Effector memory CD8-positive, alpha-beta T cell (primary cell): ENCODE data around the gene FAM83E.
A peak's percentile ranks its signal among the peaks of the same experiment; 100 is the strongest.

ENCODE experiments used
- ATAC-seq: fragments of 150-1000 bp; cut with Tn5 transposase; replicated peaks from 2 replicates; pipeline ENCODE4 v1.10.0; 2021; ENCODE audit warnings: mild to moderate bottlenecking, moderate library complexity
- DNase-seq, 3 experiments: peaks; one replicate each; pipeline ENCODE4 v3.0.0; 2021
- H3K27ac Mint-ChIP-seq, 2 donors: one replicate each; pipeline ENCODE4 v1.8.0; 2022; ENCODE audit warnings: mild to moderate bottlenecking in 2 of 2, mixed read lengths in 2 of 2, moderate library complexity in 2 of 2
- H3K27me3 Mint-ChIP-seq, 2 donors: one replicate each; pipeline ENCODE4 v1.8.0; 2022; ENCODE audit warnings: mixed read lengths in 2 of 2
- H3K36me3 Mint-ChIP-seq: one replicate; pipeline ENCODE4 v1.8.0; 2022; ENCODE audit warnings: mild to moderate bottlenecking, moderate library complexity, mixed read lengths; ENCODE audit not compliant: insufficient read depth
- H3K4me1 Mint-ChIP-seq, 2 donors: one replicate each; pipeline ENCODE4 v1.8.0; 2022; ENCODE audit warnings: low read depth in 2 of 2, mixed read lengths in 2 of 2
- H3K4me3 Mint-ChIP-seq, 2 donors: one replicate each; pipeline ENCODE4 v1.8.0; 2022; ENCODE audit warnings: mild to moderate bottlenecking in 2 of 2, mixed read lengths in 2 of 2, moderate library complexity in 2 of 2
- H3K9me3 Mint-ChIP-seq, 2 donors: one replicate each; pipeline ENCODE4 v1.8.0; 2022; ENCODE audit warnings: mixed read lengths in 2 of 2

FAM83E gene

DNA sequence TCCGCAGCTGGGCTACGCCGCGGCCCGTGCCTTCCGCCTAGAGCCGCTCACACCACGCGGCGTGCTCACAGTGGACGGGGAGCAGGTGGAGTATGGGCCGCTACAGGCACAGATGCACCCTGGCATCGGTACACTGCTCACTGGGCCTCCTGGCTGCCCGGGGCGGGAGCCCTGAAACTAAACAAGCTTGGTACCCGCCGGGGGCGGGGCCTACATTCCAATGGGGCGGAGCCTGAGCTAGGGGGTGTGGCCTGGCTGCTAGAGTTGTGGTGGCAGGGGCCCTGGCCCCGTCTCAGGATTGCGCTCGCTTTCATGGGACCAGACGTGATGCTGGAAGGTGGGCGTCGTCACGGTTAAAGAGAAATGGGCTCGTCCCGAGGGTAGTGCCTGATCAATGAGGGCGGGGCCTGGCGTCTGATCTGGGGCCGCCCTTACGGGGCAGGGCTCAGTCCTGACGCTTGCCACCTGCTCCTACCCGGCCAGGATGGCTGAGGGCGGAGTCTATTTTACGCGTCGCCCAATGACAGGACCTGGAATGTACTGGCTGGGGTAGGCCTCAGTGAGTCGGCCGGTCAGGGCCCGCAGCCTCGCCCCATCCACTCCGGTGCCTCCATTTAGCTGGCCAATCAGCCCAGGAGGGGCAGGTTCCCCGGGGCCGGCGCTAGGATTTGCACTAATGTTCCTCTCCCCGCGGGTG, 14.9 kb upstream of the FAM83E start:
- H3K36me3 Mint-ChIP-seq: peaks cover 52% of the 10 kb centered on the region
- no peaks in the 10 kb centered on the region for H3K9me3 Mint-ChIP-seq
- ATAC-seq: no peak
- no peak for DNase-seq
- H3K27ac Mint-ChIP-seq: peak overlapping the region in 1 of 2 donors; percentile 38
- H3K27me3 Mint-ChIP-seq: no peaks in the 10 kb centered on the region
- no peak overlapping the region for H3K4me3 Mint-ChIP-seq
- H3K4me1 Mint-ChIP-seq: peaks cover 20 to 32% of the 10 kb centered on the region in 2 donors

DNA sequence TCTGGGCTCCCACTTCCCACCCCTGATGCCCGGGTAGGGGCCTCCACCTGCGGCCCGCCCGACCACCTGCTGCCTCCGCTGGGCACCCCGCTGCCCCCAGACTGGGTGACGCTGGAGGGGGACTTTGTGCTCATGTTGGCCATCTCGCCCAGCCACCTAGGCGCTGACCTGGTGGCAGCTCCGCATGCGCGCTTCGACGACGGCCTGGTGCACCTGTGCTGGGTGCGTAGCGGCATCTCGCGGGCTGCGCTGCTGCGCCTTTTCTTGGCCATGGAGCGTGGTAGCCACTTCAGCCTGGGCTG, 14.4 kb upstream of the FAM83E start:
- Mint-ChIP-seq H3K36me3 (peaks cover 51% of the 10 kb centered on the region), H3K27ac (peak overlapping the region in 1 of 2 donors; percentile 38), H3K4me3 (no peak overlapping the region), H3K9me3 (no peaks in the 10 kb centered on the region), H3K27me3 (no peaks in the 10 kb centered on the region), H3K4me1 (peaks cover 20 to 31% of the 10 kb centered on the region in 2 donors)
- DNase-seq (no peak), ATAC-seq (no peak)

DNA sequence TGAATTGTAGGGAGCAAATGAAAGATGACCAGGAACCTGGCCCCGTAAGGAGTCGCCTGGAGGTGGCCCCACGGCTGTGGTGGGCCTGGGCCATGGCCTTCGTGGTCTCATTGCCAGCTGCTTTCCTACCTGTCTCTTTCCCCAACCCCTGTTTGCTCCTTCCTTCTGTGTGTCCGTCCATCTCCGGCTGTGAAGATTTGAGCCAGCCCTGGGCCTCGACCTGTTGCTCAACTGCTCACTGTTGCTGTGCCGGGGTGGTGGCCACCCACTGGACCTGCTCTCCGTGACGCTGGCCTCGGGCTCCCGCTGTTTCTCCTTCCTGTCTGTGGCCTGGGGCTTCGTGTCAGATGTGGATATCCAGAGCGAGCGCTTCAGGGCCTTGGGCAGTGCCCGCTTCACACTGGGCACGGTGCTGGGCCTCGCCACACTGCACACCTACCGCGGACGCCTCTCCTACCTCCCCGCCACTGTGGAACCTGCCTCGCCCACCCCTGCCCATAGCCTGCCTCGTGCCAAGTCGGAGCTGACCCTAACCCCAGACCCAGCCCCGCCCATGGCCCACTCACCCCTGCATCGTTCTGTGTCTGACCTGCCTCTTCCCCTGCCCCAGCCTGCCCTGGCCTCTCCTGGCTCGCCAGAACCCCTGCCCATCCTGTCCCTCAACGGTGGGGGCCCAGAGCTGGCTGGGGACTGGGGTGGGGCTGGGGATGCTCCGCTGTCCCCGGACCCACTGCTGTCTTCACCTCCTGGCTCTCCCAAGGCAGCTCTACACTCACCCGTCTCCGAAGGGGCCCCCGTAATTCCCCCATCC, 13.8 kb upstream of the FAM83E start:
- Mint-ChIP-seq H3K36me3 (peaks cover 57% of the 10 kb centered on the region), H3K27ac (peak overlapping the region in 1 of 2 donors; percentile 32)

DNA sequence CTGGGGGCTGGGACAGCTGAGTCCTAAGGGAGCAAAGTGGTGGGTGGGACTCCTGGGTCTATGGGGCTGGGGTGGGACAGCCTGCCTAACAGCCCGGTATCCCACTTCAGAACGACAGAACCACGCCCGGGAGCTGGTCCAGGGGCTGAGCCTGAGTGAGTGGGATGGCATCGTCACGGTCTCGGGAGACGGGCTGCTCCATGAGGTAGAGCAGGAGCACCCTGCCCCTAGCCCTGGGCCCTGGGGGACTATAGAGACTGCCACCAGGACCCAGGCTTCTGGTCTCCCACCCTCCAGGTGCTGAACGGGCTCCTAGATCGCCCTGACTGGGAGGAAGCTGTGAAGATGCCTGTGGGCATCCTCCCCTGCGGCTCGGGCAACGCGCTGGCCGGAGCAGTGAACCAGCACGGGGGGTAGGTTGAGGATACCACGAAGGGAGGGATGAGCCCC, 13.0 kb upstream of the FAM83E start:
- no peak for DNase-seq
- peaks cover 27 to 36% of the 10 kb centered on the region in 2 donors for H3K4me1 Mint-ChIP-seq
- peaks cover 51% of the 10 kb centered on the region for H3K36me3 Mint-ChIP-seq
- no peaks in the 10 kb centered on the region for H3K27me3 Mint-ChIP-seq
- ATAC-seq: no peak
- no peaks in the 10 kb centered on the region for H3K9me3 Mint-ChIP-seq
- H3K4me3 Mint-ChIP-seq: no peak overlapping the region
- peak overlapping the region in 1 of 2 donors; percentile 80 for H3K27ac Mint-ChIP-seq

More for the DNA sequence above, 13.8 kb upstream of the FAM83E start:
- no peaks in the 10 kb centered on the region for H3K27me3 Mint-ChIP-seq
- no peak overlapping the region for H3K4me3 Mint-ChIP-seq
- ATAC-seq (no peak), DNase-seq (no peak)
- H3K9me3 Mint-ChIP-seq: no peaks in the 10 kb centered on the region
- peaks cover 22 to 33% of the 10 kb centered on the region in 2 donors for H3K4me1 Mint-ChIP-seq

DNA sequence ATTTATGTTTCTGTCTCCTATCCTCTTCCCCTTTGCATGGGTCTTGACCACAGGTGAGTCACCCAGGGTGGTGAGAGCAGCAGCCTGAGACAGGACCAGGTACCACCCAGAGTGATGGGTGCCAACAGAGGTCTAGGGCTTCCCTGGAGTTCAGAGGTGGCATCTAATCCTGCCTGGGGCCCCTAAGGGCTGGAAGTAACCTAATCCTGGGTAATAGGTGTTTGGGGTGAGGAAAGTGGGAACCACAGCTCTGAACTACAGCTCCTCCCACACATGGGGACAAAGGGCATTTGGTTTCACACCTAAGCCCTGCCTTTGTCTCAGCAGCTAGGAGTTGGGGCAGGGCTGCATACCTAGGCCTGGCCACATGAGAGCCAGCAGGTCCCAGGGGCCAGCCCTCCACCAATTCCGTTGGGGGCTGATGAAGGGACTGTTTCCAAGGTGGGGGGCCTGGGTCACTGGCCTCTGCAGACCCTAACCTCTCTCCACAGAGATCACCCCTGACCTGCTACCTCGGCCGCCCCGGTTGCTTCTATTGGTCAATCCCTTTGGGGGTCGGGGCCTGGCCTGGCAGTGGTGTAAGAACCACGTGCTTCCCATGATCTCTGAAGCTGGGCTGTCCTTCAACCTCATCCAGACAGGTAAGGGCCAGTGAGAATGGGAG, 12.5 kb upstream of the FAM83E start:
- peak; percentile 67 for ATAC-seq
- peak in 1 of 3 experiments; percentile 34 for DNase-seq
- peak overlapping the region; percentile 22 to 34 for H3K4me3 Mint-ChIP-seq
- no peaks in the 10 kb centered on the region for H3K27me3 Mint-ChIP-seq
- no peaks in the 10 kb centered on the region for H3K9me3 Mint-ChIP-seq
- peak overlapping the region in 1 of 2 donors; percentile 80 for H3K27ac Mint-ChIP-seq
- peaks cover 46% of the 10 kb centered on the region for H3K36me3 Mint-ChIP-seq
- H3K4me1 Mint-ChIP-seq: peaks cover 30 to 36% of the 10 kb centered on the region in 2 donors

DNA sequence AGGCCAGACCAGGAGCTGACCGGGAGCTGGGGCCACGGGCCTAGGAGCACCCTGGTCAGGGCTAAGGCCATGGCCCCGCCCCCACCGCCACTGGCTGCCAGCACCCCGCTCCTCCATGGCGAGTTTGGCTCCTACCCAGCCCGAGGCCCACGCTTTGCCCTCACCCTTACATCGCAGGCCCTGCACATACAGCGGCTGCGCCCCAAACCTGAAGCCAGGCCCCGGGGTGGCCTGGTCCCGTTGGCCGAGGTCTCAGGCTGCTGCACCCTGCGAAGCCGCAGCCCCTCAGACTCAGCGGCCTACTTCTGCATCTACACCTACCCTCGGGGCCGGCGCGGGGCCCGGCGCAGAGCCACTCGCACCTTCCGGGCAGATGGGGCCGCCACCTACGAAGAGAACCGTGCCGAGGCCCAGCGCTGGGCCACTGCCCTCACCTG, 11.0 kb upstream of the FAM83E start:
- Mint-ChIP-seq H3K27me3 (no peaks in the 10 kb centered on the region), H3K36me3 (peaks cover 41% of the 10 kb centered on the region), H3K9me3 (no peaks in the 10 kb centered on the region), H3K4me3 (no peak overlapping the region), H3K4me1 (peaks cover 31 to 36% of the 10 kb centered on the region in 2 donors), H3K27ac (peak overlapping the region in 1 of 2 donors; percentile 91)
- no peak for DNase-seq
- no peak for ATAC-seq

DNA sequence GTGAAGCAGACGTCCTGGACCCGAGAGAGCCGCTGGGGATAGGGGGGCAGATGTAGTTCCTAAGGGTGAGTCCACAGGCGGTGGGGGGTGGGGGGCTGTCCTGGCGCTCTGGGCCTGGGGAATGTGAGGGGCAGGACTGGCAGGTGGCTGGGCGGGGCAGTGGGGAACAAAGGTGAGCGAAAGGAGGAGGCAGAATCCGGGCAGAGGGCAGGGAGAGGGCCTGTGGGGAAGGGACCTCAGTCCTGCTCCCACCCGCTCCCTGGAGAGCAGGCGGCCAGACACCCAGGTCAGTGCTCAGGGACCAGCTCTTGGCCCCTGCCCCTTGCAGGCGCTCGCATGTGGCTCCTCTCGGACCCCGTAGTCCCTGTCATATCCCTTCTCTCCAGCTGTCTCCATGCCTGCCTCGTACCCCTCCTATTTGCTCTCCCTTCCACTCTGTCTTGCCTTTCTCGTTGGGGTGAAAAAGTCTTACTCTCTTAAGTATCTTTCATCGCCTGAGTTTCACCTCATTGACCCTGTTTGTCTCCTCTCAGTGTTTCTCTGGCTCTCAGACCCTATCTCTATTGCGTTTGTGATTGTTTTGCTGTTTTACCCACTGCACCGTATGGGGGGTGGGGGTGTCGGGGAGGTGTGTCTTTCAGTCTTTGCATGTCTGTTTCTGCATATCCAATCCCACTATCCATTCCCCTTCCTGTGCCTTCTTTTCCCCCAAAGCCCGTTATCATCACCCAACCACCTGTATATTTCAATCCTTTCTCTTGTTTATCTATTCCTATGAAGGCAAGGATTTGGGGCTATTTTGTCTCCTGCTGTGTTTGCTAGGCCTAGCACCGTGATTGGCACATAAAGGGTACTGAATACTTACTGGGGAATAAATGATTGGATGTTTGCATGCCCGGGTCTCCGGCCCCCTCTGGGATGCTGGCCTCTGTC, 10.2 kb upstream of the FAM83E start:
- Mint-ChIP-seq H3K27ac (peak overlapping the region; percentile 91 to 98), H3K4me1 (peaks cover 31 to 36% of the 10 kb centered on the region in 2 donors), H3K9me3 (no peaks in the 10 kb centered on the region), H3K4me3 (peak overlapping the region; percentile 3 to 85), H3K27me3 (no peaks in the 10 kb centered on the region), H3K36me3 (peaks cover 39% of the 10 kb centered on the region)
- no peak for ATAC-seq
- no peak for DNase-seq

DNA sequence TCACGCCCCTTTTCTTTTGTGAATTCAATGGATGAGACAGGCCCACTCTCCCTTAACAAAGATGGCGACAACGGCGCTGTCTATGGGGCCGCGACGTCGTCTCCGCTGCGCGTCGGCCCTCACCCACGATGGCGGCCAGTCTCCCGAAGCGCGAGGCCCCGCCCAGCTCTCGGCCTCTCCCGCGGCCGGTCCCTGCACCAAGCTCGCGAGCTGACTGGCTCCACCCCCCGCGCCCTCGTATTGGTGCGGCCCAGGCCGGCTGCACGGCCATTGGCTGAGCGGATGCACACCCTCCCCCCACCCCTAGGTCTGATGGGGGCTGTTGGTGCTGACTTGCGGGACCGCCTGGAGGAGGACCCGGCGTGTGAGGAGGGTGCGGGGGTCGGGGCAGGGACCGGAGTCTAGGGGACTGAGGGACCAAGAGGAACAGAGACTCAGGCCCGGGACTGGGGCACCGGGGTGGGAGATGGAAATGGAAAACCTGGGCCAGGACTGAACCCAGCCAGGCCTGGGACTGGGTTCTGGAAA, 9.3 kb upstream of the FAM83E start:
- DNase-seq (peak; percentile 83 to 91 (median 89)), ATAC-seq (peak; percentile 61)
- peak overlapping the region; percentile 91 to 98 for H3K27ac Mint-ChIP-seq
- peaks cover 38 to 44% of the 10 kb centered on the region in 2 donors for H3K4me1 Mint-ChIP-seq
- H3K36me3 Mint-ChIP-seq: peaks cover 36% of the 10 kb centered on the region
- H3K27me3 Mint-ChIP-seq: no peaks in the 10 kb centered on the region
- peak overlapping the region; percentile 85 to 89 for H3K4me3 Mint-ChIP-seq
- H3K9me3 Mint-ChIP-seq: no peaks in the 10 kb centered on the region

DNA sequence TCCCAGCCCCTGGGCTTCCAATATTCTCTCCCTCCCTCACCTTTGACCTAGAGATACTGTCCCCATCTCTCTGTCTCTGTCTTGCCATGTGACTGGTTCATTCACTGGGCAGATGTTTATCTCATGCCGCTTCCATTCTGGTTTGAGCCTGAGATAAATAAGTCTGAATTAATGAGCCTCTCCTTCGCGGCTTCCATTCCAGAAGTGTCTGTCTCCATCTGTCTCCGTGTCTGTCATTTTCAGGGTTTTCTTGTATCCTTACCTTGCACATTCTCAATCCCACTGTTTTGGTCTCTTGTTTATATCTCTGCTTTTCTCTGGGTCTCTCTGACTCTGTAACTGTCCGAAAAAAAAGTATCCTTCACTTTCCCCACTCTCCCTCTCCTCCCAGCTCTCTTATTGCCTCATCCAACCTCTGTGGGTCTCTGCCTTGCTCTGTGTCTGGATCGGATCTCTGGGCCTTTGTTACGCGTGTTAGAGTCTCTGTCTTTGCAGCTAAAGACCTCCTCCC, 8.7 kb upstream of the FAM83E start:
- H3K27ac Mint-ChIP-seq: peak overlapping the region; percentile 91 to 98
- peak overlapping the region; percentile 85 to 89 for H3K4me3 Mint-ChIP-seq
- DNase-seq (no peak), ATAC-seq (no peak)
- H3K27me3 Mint-ChIP-seq: no peaks in the 10 kb centered on the region
- peaks cover 38% of the 10 kb centered on the region for H3K36me3 Mint-ChIP-seq
- H3K9me3 Mint-ChIP-seq: no peaks in the 10 kb centered on the region
- peaks cover 40 to 43% of the 10 kb centered on the region in 2 donors for H3K4me1 Mint-ChIP-seq

DNA sequence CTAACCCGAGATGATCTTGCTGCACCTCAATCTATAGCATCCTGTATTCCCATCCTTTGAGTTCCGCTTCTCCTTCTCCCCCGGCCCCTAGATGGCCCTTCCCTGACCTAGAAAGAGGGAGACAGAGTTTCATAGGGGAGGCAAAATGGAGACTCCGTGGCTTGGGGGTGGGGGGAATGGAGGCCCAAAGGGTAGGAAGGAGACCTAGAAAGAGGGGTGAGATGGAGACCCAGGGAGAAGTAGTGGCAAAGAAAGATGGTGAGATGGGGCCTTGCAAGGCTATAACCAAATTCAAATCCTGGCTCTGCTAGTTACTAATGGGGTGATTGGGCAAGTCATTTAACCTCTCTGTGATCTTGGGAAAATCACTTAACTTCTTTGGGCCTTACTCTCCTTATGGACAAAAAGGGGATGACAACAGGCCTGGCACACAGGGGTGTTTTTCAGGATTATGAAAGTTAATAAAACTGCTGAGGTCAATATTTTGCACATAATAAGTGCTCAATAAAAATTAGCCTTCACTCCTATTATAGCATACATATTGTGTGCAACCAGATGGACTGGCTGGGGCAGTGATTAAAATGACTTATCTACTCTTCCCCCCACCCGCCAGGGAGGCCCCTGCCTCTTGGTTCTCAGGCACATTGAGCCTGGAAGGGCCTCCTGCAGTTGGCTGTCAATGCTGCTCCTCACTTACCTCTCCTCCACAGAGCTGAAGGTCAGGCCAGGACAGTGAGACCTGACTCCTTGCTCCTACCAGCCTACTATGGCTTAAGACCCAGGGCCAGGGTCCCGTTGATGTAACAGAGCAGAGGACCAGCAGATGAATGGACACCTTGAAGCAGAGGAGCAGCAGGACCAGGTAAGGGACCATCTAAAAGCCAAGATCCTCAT, 5.1 kb upstream of the FAM83E start:
- ATAC-seq (no peak), DNase-seq (no peak)
- Mint-ChIP-seq H3K27me3 (no peaks in the 10 kb centered on the region), H3K36me3 (peaks cover 68% of the 10 kb centered on the region), H3K4me3 (peak overlapping the region; percentile 97), H3K27ac (peak overlapping the region; percentile 97 to 99), H3K4me1 (peaks cover 52 to 57% of the 10 kb centered on the region in 2 donors), H3K9me3 (no peaks in the 10 kb centered on the region)

DNA sequence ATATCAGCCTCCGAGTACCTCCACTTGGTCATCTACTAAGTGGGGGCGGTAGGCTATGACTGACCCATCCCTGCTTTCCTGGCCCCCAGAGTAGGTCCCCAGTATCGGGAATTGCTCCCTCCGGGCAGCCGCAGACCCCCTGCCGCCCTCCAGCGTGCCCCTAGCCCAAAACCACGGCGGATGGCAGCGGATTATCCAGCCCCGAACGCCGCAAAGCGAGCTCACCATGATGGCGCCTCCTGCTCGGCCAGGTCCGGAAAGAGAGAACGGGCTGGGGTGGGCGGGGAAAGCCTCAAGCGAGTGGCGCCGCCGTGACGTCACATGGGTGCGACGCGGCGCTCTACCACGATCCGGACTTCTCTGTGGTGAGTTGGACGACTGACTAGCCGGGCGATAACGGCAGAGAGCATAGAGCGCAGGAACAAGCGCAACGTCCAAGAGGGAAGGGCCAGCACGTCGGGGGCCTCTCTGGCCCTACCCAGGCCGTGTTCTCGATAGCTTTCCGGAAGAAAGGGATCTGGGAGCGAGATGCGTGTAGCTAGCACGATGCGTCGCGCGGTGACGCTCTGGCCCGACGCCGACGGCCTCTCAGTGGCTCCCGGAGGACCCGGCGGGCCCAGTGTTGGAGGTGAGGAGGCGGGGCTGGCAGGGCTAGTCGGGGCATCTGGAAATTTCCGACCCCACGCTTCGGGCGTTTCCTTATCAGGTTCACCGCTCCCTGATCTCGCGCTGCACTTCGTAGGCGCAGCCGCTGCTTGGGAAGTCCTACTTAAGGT, 4.2 kb upstream of the FAM83E start, which contains the start of the genes RPL18 and SPHK2:
RPL18 (minus strand) TSS at position 263 of the 776 bp plus-strand sequence; CDS start at position 228, 35 bp downstream.
SPHK2 (plus strand) TSS at position 591 of the 776 bp plus-strand sequence. CDS start 1,009 bp downstream, outside the sequence.
- Mint-ChIP-seq H3K4me1 (peaks cover 47 to 52% of the 10 kb centered on the region in 2 donors), H3K27ac (peak within 1 kb of the TSS; percentile 97 to 99), H3K4me3 (peak within 1 kb of the TSS; percentile 97), H3K9me3 (no peaks in the 10 kb centered on the region), H3K36me3 (peaks cover 73% of the 10 kb centered on the region), H3K27me3 (no peaks in the 10 kb centered on the region)
- peak; percentile 91 to 93 (median 93) for DNase-seq
- ATAC-seq: peak; percentile 82
